ENCODE measurements around the gene RBM28.

Gene RBM28

DNA sequence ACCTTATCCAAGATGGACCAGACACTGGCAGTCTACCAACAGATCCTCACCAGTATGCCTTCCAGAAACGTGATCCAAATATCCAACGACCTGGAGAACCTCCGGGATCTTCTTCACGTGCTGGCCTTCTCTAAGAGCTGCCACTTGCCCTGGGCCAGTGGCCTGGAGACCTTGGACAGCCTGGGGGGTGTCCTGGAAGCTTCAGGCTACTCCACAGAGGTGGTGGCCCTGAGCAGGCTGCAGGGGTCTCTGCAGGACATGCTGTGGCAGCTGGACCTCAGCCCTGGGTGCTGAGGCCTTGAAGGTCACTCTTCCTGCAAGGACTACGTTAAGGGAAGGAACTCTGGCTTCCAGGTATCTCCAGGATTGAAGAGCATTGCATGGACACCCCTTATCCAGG lies 89.2 kb downstream of the RBM28 start:
- in situ Hi-C loops (cut with HindIII; ENCODE audit: low pct_unique_long_range_greater_than_20kb, low sequenced_read_pairs), result no loop called here
- TF ChIP-seq JUND (IDR thresholded peaks at IDR 0.05; ENCODE audit: low read depth), result no peak
- DNase-seq (ENCODE audit: low read depth in 1 of 2, low spot score in 1 of 2), result no peak

DNA sequence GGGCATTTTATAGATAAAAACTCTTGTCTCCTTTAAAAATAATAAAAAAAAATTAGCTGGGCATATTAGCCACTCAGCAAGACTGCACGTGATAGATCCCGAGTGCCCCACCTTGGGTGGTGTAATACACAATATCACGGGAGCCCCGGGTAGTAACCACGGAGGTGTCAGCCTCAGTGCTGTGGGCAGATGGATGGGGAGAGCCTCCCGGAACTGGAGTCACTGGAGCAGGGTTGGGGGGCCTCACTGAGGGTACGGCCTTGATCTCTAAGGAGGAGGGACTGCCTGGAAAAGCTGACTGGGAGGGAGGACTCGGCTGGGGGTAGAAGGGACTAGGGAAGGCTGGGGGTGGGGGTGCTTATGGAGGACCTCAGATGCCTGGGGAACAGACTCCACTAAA lies 90.0 kb downstream of the RBM28 start:
- no peak for TF ChIP-seq JUND (IDR thresholded peaks at IDR 0.05; ENCODE audit: low read depth)
- DNase-seq (ENCODE audit: low read depth in 1 of 2, low spot score in 1 of 2), result no peak
- in situ Hi-C loops (cut with HindIII; ENCODE audit: low pct_unique_long_range_greater_than_20kb, low sequenced_read_pairs), result no loop called here

DNA sequence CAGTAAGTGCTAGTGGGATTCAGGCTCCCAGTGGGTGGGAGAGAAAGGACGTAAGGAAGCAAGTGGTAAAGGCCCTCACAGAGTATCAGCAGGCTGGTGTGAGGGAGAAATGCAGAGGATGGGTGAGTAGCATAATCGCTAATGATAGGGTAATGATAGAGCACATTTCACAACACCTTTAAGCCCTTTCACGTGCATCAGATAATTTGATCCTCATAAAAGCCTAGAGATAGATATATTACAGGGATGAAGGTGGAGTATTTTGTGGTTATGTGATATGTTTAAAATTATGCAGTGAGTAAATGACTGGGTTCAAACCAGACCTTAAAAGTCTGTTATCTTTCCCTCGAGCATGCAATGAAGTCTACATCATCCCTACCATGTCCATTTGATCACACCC lies 92.4 kb downstream of the RBM28 start:
- in situ Hi-C loops (cut with HindIII; ENCODE audit: low pct_unique_long_range_greater_than_20kb, low sequenced_read_pairs), result no loop called here
- no peak for DNase-seq (ENCODE audit: low read depth in 1 of 2, low spot score in 1 of 2)
- no peak for TF ChIP-seq JUND (IDR thresholded peaks at IDR 0.05; ENCODE audit: low read depth)

Data from T47D (cell line).